Epidermal melanocyte (primary cell): ENCODE results near the gene HEY2.

Experiments
- DNase-seq: peaks from one replicate; pipeline ENCODE4 v3.0.0; 2011; ENCODE audit warnings: low spot score; ENCODE audit not compliant: insufficient read length

The HEY2 gene

DNA sequence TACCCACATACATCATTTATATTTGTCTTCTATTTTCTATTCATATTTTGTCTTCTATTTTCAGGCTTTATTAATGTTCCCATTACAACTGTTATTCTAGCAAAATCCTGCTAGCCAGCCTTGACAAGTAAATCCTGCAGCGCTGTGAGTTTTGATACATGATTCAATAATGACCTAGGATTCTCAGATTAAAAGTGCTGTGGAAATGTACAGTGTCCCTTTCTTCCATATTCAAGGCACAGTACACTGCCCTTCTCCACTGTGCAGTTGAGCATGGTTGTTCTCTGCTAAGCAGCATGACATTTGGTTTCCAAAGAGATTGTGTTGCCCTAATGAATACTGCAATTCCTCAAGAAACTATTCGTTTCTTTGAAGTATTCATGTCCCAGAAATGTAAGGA lies 5.8 kb upstream of the HEY2 start:
- no peak for DNase-seq

DNA sequence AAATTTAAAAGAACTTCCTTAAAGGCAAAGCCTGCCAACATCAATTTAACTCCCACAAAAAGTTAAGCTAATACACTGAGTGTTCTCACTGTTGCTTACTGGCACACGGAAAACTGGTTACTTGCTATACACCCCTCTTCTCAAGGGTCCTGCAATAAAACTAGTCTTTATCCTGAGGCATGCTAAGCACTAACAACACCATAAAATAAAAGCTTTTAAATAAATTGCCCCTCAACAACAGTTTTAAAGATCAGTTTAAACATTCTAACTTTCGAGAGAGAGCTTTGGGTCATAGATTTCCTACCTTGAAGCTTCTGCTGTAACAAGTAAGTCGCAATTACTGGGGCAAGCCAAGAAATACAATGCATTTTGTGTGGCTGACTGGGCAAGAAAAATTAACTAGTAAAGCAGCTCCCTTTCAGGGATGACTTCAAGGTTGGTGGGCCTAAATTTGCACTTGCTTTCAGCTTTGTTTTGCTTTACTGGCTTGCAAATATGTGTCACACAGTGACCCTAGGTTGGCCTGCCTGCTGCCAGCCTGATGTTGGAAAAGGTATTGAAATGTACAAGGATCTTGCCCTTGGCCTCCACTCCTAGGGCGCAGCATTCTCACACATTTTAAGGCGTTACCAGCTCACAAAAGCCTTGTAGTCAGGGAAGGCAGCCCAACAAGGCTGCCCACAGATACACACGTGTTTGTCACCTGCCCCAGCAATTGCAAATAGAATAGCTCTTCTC lies 4.0 kb upstream of the HEY2 start:
- no peak for DNase-seq

GRCh38 chr6:125746019-125746414 lies 3.4 kb upstream of the HEY2 start:
- no peak for DNase-seq

- no peak for DNase-seq
Observed at GRCh38 chr6:125746731-125747588, 2.5 kb upstream of the HEY2 start.

- no peak for DNase-seq
Observed at GRCh38 chr6:125747589-125748405, 1.6 kb upstream of the HEY2 start.

DNA sequence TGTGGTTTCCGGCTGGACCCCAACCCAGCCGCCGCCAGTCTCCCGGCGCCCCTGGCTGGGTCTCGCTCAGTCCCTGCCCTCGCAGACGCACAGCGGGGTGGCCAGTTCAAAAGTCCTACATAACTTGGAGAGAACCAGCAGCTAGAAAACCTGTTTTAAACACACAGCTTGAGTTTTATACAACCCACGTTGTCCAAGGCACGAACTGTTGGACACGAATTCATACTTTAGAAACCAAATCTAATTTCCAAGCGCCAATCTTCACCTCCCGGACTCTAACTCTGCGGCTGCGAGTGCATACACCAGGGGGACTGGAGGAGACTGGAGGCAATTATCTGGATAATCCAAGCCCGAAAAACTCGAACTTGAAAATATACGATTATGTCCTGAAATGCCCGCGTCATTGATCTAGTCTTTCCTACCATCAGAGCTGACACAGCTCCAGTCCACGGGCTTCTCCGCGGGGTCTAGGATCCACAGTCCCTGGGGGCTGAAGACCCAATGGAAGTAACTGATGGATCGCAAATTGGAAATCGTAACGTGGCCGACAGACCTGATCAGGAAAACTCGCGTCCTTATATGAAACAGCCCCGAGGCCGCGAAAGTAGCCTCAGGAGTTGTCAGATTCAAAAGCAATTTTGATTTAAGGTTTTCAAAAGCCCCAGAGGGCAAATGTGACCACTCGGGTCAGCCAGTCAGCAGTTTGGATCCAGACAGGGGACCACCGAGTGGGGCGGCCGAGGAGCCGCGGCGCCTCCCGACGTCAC lies 843 bp upstream of the HEY2 start:
- no peak for DNase-seq

GRCh38 chr6:125749865-125750691 lies 646 bp downstream of the HEY2 start:
- no peak for DNase-seq

- no peak for DNase-seq
Observed at GRCh38 chr6:125750692-125751333, 1.4 kb downstream of the HEY2 start.

- DNase-seq: no peak
Observed at GRCh38 chr6:125751334-125751916, 2.0 kb downstream of the HEY2 start.

DNA sequence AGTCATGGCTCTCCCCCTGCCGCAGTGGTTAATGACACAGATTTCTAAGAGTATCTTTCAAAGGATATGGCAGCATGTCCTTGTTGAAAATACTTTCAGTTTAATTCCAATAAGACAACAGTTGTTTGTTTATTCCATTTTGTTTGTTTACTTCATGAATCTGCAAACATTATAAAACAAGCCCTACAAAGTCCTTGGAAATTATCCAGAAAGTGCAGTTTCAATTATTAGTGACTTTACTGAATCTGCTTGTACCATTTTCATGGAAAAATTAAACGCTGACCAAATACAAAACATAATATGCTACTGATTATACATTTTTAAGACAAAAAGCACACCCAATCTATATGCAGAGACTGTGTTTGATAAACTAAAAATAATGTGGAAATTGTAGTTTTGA lies 3.3 kb downstream of the HEY2 start:
- no peak for DNase-seq

- DNase-seq: no peak
Observed at GRCh38 chr6:125753218-125753936, 3.9 kb downstream of the HEY2 start.

DNA sequence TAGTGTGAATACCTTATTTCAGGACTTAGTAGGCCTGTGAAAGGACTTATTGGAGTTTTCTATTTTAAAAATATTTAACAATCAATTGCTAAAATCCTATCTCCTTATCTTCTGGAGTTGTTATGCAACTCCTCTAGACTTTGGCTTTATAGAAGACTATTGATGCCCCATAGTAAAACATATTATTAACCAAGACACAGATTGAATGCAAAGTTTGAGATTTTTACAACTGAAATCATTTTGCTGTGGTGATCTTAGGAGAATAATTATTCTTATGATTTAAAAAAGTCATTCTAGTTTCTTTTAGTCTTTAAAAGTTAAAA lies 4.5 kb downstream of the HEY2 start:
- DNase-seq: no peak

DNA sequence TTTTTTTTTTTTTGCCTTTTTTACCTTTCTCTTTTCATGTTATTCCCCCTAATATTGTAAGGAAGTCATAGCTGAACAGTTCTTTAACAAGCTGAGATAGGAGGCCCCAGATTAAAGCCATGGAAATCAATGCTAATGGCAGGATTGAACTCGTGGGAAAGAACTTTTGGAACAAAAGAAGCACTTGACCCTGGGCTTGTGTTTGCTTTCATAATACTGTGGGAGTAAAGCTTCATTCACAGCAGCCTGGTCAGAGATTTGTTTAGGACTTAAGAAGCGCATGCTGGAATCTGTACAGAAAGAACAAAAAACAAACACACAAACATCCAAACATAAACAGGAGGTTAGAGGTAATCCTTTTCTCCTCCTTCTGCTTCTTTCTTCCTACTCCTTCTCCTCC lies 5.1 kb downstream of the HEY2 start:
- no peak for DNase-seq

GRCh38 chr6:125759184-125759902 lies 9.9 kb downstream of the HEY2 start:
- DNase-seq: no peak

DNA sequence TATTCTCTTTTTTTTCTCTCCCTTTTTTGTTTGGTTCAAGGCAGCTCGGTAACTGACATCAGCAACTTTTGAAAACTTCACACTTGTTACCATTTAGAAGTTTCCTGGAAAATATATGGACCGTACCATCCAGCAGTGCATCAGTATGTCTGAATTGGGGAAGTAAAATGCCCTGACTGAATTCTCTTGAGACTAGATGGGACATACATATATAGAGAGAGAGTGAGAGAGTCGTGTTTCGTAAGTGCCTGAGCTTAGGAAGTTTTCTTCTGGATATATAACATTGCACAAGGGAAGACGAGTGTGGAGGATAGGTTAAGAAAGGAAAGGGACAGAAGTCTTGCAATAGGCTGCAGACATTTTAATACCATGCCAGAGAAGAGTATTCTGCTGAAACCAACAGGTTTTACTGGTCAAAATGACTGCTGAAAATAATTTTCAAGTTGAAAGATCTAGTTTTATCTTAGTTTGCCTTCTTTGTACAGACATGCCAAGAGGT lies 10.6 kb downstream of the HEY2 start:
- DNase-seq: no peak

GRCh38 chr6:125764121-125764671 lies 14.8 kb downstream of the HEY2 start:
- DNase-seq: no peak

GRCh38 chr6:125765944-125766343 lies 16.5 kb downstream of the HEY2 start:
- no peak for DNase-seq

GRCh38 chr6:125766641-125767040 lies 17.2 kb downstream of the HEY2 start:
- no peak for DNase-seq
